HCT116 (cell line): ENCODE data around the gene RAI14. TPM values are rescaled to one million over a fixed set of nuclear protein-coding genes. Genes with fewer than 3 reads are reported as not detected.

ENCODE experiments used
- ATAC-seq: fragments of 200-7000 bp; cut with Tn5 transposase; 2 replicates; pipeline ENCODE4 v1.9.1; 2020; ENCODE audit warnings: mild to moderate bottlenecking, moderate library complexity
- BruUV-seq: library from RNA; stranded (reverse); fragments of 400-500 nt; replicated peaks from 2 replicates; lab custom pipeline; 2021; lab: Mats Ljungman, UMichigan
- CTCF ChIA-PET: fragments of 300-600 bp; sonication (Branson Sonifier 250); formaldehyde crosslinking; loops from one replicate; lab custom pipeline; 2021; ENCODE audit warnings: antibody characterized with exemption; lab: Charles Lee
- POLR2A ChIA-PET: fragments of 300-600, 350-600 bp; sonication (Branson Sonifier 250); formaldehyde crosslinking; loops from one replicate; lab custom pipeline; 2021; ENCODE audit warnings: antibody characterized with exemption; lab: Charles Lee
- RAD21 ChIA-PET, 2 experiments: fragments of 300-600 bp; sonication (Branson Sonifier 250); formaldehyde crosslinking; loops; one replicate each; lab custom pipeline; 2023; ENCODE audit warnings: low total read pairs in 2 of 2; ENCODE audit not compliant: uncharacterized antibody in 2 of 2, unreplicated experiment in 2 of 2, low non-redundant PET in 1 of 2; lab: Charles Lee
- DNase-seq: peaks from one replicate; pipeline ENCODE4 v3.0.0-alpha.2; 2010; ENCODE audit warnings: low read depth, low spot score
- H2AFZ ChIP-seq: fragments of 200-600 bp; shearing (Covaris generic), sonication (generic); 2 replicates; pipeline ENCODE4 v1.6.1; 2017; ENCODE audit warnings: low read depth, mixed run types, mixed read lengths, antibody characterized with exemption, low read length; ENCODE audit not compliant: poor library complexity, severe bottlenecking
- H3K27ac ChIP-seq: 2 replicates; pipeline ENCODE4 v1.5.1; 2012; ENCODE audit warnings: low read depth, low read length
- H3K27me3 ChIP-seq: fragments of 200-600 bp; sonication (generic); 2 replicates; pipeline ENCODE4 v1.6.1; 2016; ENCODE audit warnings: mixed run types, low read length, mixed read lengths; ENCODE audit not compliant: insufficient read depth
- H3K36me3 ChIP-seq, 2 experiments: fragments of 200-500 bp in 1 of 2; fragments of 200-600 bp in 1 of 2; sonication (Bioruptor generic) in 1 of 2; sonication (generic) in 1 of 2; 2 replicates each; pipeline versions ENCODE4 v1.5.1 to v1.6.1; 2014 to 2016; ENCODE audit warnings: low read length in 2 of 2, inconsistent platforms in 1 of 2, mixed read lengths in 1 of 2, mixed run types in 1 of 2; ENCODE audit not compliant: insufficient read depth in 2 of 2, control insufficient read depth in 1 of 2
- H3K4me1 ChIP-seq, 2 experiments: fragments of 200-600 bp in 1 of 2; sonication (generic) in 1 of 2; 2 replicates each; pipeline versions ENCODE4 v1.5.1 to v1.6.1; 2012 to 2017; ENCODE audit warnings: low read length in 2 of 2, inconsistent platforms in 1 of 2, mild to moderate bottlenecking in 1 of 2, mixed read lengths in 1 of 2, mixed run types in 1 of 2, moderate library complexity in 1 of 2; ENCODE audit not compliant: insufficient read depth in 2 of 2, control insufficient read depth in 1 of 2
- H3K4me2 ChIP-seq: fragments of 200-600 bp; sonication (generic); 2 replicates; pipeline ENCODE4 v1.6.1; 2017; ENCODE audit warnings: mixed run types, low read length, mixed read lengths
- H3K4me3 ChIP-seq, 2 experiments: fragments of 200-600 bp in 1 of 2; sonication (generic) in 1 of 2; replicated peaks in 1 of 2; 2 replicates each; pipeline ENCODE4 v1.5.1; 2011 to 2016; ENCODE audit warnings: low read length in 2 of 2, control low read depth in 1 of 2, low read depth in 1 of 2, mild to moderate bottlenecking in 1 of 2, mixed read lengths in 1 of 2, mixed run types in 1 of 2
- H3K79me2 ChIP-seq: fragments of 200-600 bp; sonication (generic); 2 replicates; pipeline ENCODE4 v1.6.1; 2017; ENCODE audit warnings: mild to moderate bottlenecking, mixed run types, low read length, moderate library complexity, mixed read lengths; ENCODE audit not compliant: insufficient read depth
- H3K9ac ChIP-seq: fragments of 200-600 bp; sonication (generic); 2 replicates; pipeline ENCODE4 v1.6.1; 2016; ENCODE audit warnings: low read length, mixed read lengths
- H3K9me2 ChIP-seq: fragments of 200-600 bp; sonication (generic), shearing (Covaris generic); 2 replicates; pipeline ENCODE4 v1.6.1; 2017; ENCODE audit warnings: mixed run types, mild to moderate bottlenecking, moderate library complexity; ENCODE audit not compliant: insufficient read depth
- H3K9me3 ChIP-seq, 2 experiments: fragments of 200-500 bp in 1 of 2; fragments of 200-600 bp in 1 of 2; sonication (Bioruptor generic) in 1 of 2; sonication (generic) in 1 of 2; 2 replicates each; pipeline ENCODE4 v1.6.1; 2014 to 2017; ENCODE audit warnings: low read length in 2 of 2, mixed read lengths in 2 of 2, inconsistent platforms in 1 of 2, low read depth in 1 of 2, mild to moderate bottlenecking in 1 of 2, mixed run types in 1 of 2, moderate library complexity in 1 of 2; ENCODE audit not compliant: control insufficient read depth in 1 of 2, insufficient read depth in 1 of 2
- H4K20me1 ChIP-seq: fragments of 200-600 bp; sonication (generic), shearing (Covaris generic); 2 replicates; pipeline ENCODE4 v1.6.1; 2017; ENCODE audit warnings: mixed run types, mild to moderate bottlenecking, moderate library complexity; ENCODE audit not compliant: insufficient read depth
- EZH2phosphoT487 ChIP-seq: fragments of 200-600 bp; IDR thresholded peaks from 2 replicates; pipeline ENCODE4 v1.6.1; 2018; ENCODE audit warnings: antibody characterized with exemption, borderline replicate concordance
- JUND ChIP-seq: IDR thresholded peaks from 2 replicates; pipeline ENCODE4 v1.6.1; 2012
- RAD21 ChIP-seq: IDR thresholded peaks from 2 replicates; pipeline ENCODE4 v1.6.1; 2012; ENCODE audit warnings: low read depth, mild to moderate bottlenecking
- YY1 ChIP-seq: IDR thresholded peaks from 2 replicates; pipeline ENCODE4 v1.6.1; 2011; ENCODE audit warnings: low read length, low read depth, moderate library complexity, mild to moderate bottlenecking; ENCODE audit not compliant: insufficient replicate concordance; ENCODE audit errors: extremely low read depth
- intact Hi-C: fragments of 100-400 bp; cut with micrococcal nuclease; formaldehyde crosslinking; loops from 2 replicates; pipeline ENCODE4 v1.10.0; 2022
- total RNA-seq: library from RNA; stranded (reverse); gene quantifications from one replicate; pipeline ENCODE4 v1.2.1, GENCODE V29; 2021; ENCODE audit not compliant: unreplicated experiment
- TF ChIP-seq, protein P1 (sequence below), 3 experiments: fragments of 200-600 bp in 1 of 3; sonication (generic) in 1 of 3; IDR thresholded peaks in 2 of 3; conservative IDR thresholded peaks in 1 of 3; 2 replicates each; pipeline ENCODE4 v1.5.1; 2012 to 2017; ENCODE audit warnings: low read depth in 2 of 3, low read length in 2 of 3, antibody characterized with exemption in 1 of 3, borderline replicate concordance in 1 of 3, control low read depth in 1 of 3, mild to moderate bottlenecking in 1 of 3, mixed read lengths in 1 of 3, mixed run types in 1 of 3, moderate library complexity in 1 of 3; ENCODE audit not compliant: insufficient read depth in 1 of 3

The RAI14 gene
- total RNA-seq, 1 experiment from 2014 or later: 47.9 TPM

DNA sequence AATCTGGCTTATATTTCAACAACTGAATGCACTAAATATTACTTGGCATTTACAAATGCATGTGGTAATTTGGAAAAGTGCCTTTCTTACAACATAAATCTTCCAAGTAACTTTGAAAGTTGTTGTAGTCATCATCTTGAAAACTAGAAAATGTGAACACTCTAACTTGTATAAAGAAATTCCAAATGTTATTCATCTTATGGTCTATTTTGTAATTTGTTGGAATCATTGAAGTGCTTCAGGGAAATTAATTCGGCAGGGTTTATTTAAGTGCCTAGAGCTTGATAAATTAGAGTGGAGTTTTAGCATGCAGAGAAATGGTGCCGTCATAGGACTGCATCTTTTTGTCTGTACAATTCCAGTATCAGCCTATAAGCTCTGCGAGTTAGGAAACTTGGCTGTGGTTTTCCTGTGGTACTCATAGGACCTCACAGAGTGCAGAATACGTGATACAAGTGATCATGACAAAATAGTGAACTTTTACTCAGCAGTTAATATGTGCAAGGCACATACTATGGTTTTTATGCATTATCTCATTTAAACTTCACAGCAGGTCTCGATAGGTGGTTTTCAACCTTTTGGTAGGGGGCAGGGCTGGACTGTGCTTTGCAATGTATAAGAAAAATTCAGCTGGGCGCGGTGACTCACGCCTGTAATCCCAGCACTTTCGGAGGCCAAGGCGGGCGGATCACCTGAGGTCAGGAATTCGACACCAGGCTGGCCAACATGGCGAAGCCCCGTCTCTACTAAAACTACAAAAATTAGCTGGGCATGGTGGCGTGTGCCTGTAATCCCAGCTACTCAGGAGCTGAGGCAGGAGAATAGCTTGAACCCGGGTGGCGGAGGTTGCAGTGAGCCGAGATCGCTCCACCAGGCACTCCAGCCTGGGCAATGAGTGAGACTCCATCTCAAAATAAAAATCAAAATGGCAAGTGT, 79.6 kb downstream of the RAI14 start:
- Histone ChIP-seq H3K36me3 (no peaks in the 10 kb centered on the region), H3K9me3 (no peaks in the 10 kb centered on the region)
- no peak for TF ChIP-seq EZH2phosphoT487
- peak; percentile 18; the same call in 1 of the 2 replicates for TF ChIP-seq JUND
- TF ChIP-seq, all 23 proteins: peak for 1
- peak; percentile 70 for ATAC-seq
- Histone ChIP-seq H3K9me2 (no peaks in the 10 kb centered on the region), H3K27ac (no peak overlapping the region), H2AFZ (no peak overlapping the region), H3K4me3 (no peak overlapping the region), H4K20me1 (no peaks in the 10 kb centered on the region), H3K27me3 (no peaks in the 10 kb centered on the region), H3K4me2 (peak overlapping the region; percentile 62), H3K4me1 (peaks cover 18 to 24% of the 10 kb centered on the region in 2 experiments), H3K9ac (no peak overlapping the region), H3K79me2 (peaks cover 6% of the 10 kb centered on the region; the same call in 1 of the 2 replicates)
- ChIA-PET POLR2A (no interaction called here), CTCF (no interaction called here), RAD21 (no interaction called here)
- intact Hi-C loops: no loop called here
- BruUV-seq: no TSS peak
- no peak for DNase-seq

DNA sequence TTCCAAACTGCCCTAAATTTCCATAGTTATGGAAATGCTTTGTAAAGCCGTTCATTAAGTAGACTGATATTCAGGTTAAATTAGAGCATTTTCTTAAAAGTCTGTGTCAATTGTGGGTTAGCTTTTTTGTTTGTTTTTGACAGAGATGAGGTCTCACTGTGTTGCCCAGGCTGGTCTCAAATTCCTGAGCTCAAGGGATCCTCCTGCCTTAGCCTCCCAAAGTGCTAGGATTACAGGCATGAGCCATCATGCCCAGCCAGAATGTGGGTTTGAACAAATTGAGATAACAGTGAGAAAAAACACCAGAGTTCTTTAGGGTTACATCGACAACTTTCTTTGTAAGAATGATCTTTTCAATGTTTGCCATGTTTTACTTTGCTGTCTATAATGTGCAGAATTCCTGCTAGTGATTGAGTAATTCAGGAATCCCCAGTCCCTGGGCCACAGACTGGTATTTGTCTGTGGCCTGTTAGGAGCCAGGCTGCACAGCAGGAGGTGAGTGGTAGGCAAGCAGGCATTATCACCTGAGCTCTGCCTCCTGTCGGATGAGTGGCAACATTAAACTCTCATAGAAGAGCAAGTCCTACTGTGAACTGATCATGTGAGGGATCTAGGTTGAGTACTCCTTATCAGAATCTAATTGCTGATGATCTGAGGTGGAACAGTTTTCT, 80.5 kb downstream of the RAI14 start:
- ChIA-PET CTCF (no interaction called here), RAD21 (no interaction called here)
- H3K9ac ChIP-seq: no peak overlapping the region
- H3K36me3 ChIP-seq: no peaks in the 10 kb centered on the region
- H3K4me1 ChIP-seq: peaks cover 18 to 24% of the 10 kb centered on the region in 2 experiments
- H4K20me1 ChIP-seq: no peaks in the 10 kb centered on the region
- no peak overlapping the region for H2AFZ ChIP-seq
- TF ChIP-seq, protein P1, sequence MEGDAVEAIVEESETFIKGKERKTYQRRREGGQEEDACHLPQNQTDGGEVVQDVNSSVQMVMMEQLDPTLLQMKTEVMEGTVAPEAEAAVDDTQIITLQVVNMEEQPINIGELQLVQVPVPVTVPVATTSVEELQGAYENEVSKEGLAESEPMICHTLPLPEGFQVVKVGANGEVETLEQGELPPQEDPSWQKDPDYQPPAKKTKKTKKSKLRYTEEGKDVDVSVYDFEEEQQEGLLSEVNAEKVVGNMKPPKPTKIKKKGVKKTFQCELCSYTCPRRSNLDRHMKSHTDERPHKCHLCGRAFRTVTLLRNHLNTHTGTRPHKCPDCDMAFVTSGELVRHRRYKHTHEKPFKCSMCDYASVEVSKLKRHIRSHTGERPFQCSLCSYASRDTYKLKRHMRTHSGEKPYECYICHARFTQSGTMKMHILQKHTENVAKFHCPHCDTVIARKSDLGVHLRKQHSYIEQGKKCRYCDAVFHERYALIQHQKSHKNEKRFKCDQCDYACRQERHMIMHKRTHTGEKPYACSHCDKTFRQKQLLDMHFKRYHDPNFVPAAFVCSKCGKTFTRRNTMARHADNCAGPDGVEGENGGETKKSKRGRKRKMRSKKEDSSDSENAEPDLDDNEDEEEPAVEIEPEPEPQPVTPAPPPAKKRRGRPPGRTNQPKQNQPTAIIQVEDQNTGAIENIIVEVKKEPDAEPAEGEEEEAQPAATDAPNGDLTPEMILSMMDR (IDR thresholded peaks at IDR 0.05 in 2 of 3, conservative IDR thresholded peaks at IDR 0.05 in 1 of 3; ENCODE audit: borderline replicate concordance in 1 of 3, insufficient read depth in 1 of 3, low read depth in 2 of 3, low read length in 2 of 3): 0 out of 6 replicates have a peak, but pooled peaks of 1 of the 3 experiments have one; percentile 9
- no peak for TF ChIP-seq YY1
- TF ChIP-seq RAD21: peak; percentile 10; the same call in 1 of the 2 replicates
- TF ChIP-seq, all 23 proteins: peak for 2
- intact Hi-C loops: no loop called here
- no peaks in the 10 kb centered on the region for H3K9me2 ChIP-seq
- H3K79me2 ChIP-seq: peaks cover 7% of the 10 kb centered on the region; the same call in 1 of the 2 replicates
- BruUV-seq: no TSS peak
- peak; percentile 70 for ATAC-seq
- peak; percentile 8 for DNase-seq
- no peak overlapping the region for H3K4me3 ChIP-seq
- POLR2A ChIA-PET: no interaction called here
- no peak overlapping the region for H3K27ac ChIP-seq
- no peaks in the 10 kb centered on the region for H3K9me3 ChIP-seq
- peak overlapping the region; percentile 62; the same call in 1 of the 2 replicates for H3K4me2 ChIP-seq
- H3K27me3 ChIP-seq: no peaks in the 10 kb centered on the region
